NOMO-1 treated with DMSO at 0.1 percent for 48 hours (cell line): Measurements from ENCODE around the gene MAPKAPK2.
A peak's percentile ranks its signal among the peaks of the same experiment; 100 is the strongest.
"Not testable (repeated sequence)": the region's sequence is repeated elsewhere in the genome, so short reads cannot be mapped to it uniquely, and the experiment has no call there.

Experiments used
- DNase-seq: peaks from one replicate; lab custom pipeline; 2025; ENCODE audit not compliant: unreplicated experiment; lab: John Stamatoyannopoulos, UW

Gene MAPKAPK2

GRCh38 chr1:206684478-206685333 lies at the start of gene MAPKAPK2:
MAPKAPK2 (plus strand) TSS chr1:206684905; CDS start chr1:206685230, 325 bp downstream.
- DNase-seq = peak; percentile 55

GRCh38 chr1:206635080-206635977 lies 49.4 kb upstream of the MAPKAPK2 start, which contains the start of gene DYRK3:
DYRK3 (plus strand) TSS chr1:206635536; CDS start chr1:206635704, 168 bp downstream.
- peak; percentile 65 for DNase-seq

- DNase-seq = no peak
These were observed 48.7 kb upstream of the MAPKAPK2 start for GRCh38 chr1:206635978-206636345.

GRCh38 chr1:206636671-206637070 lies 48.0 kb upstream of the MAPKAPK2 start:
- DNase-seq = no peak

- peak; percentile 30 for DNase-seq
These were observed 47.1 kb upstream of the MAPKAPK2 start for GRCh38 chr1:206637605-206638004.

- not testable (repeated sequence) for DNase-seq
These were observed 42.6 kb upstream of the MAPKAPK2 start for GRCh38 chr1:206642074-206642473.

- no peak for DNase-seq
These were observed 41.5 kb upstream of the MAPKAPK2 start for GRCh38 chr1:206643118-206643698.

GRCh38 chr1:206646504-206646903 lies 38.2 kb upstream of the MAPKAPK2 start:
- DNase-seq = no peak

- no peak for DNase-seq
These were observed 37.5 kb upstream of the MAPKAPK2 start for GRCh38 chr1:206647224-206647623.

- DNase-seq = no peak
These were observed 35.3 kb upstream of the MAPKAPK2 start for GRCh38 chr1:206649261-206649921.

- no peak for DNase-seq
These were observed 33.7 kb upstream of the MAPKAPK2 start for GRCh38 chr1:206651014-206651413.

GRCh38 chr1:206651958-206652890 lies 32.5 kb upstream of the MAPKAPK2 start:
- no peak for DNase-seq

GRCh38 chr1:206653715-206654459 lies 30.8 kb upstream of the MAPKAPK2 start:
- DNase-seq = no peak

- DNase-seq = no peak
These were observed 29.9 kb upstream of the MAPKAPK2 start for GRCh38 chr1:206654828-206655227.

GRCh38 chr1:206655471-206655882 lies 29.2 kb upstream of the MAPKAPK2 start:
- DNase-seq = no peak

- DNase-seq = no peak
These were observed 27.8 kb upstream of the MAPKAPK2 start for GRCh38 chr1:206656936-206657335.

- DNase-seq = no peak
These were observed 27.0 kb upstream of the MAPKAPK2 start for GRCh38 chr1:206657751-206658150.

GRCh38 chr1:206658264-206658980 lies 26.3 kb upstream of the MAPKAPK2 start:
- DNase-seq = peak; percentile 46

GRCh38 chr1:206658981-206659273 lies 25.8 kb upstream of the MAPKAPK2 start:
- no peak for DNase-seq
